GM21619 (cell line): ENCODE measurements around the gene SDHB.

ENCODE experiments used
- ATAC-seq: cut with Tn5 transposase; IDR thresholded peaks from one replicate; pipeline ENCODE4 v1.9.1; 2021; ENCODE audit not compliant: unreplicated experiment

The SDHB gene

GRCh38 chr1:17013491-17014320, 40.1 kb downstream of the SDHB start:
- ATAC-seq: no peak

- ATAC-seq: no peak
Observed at GRCh38 chr1:17012775-17013490, 40.9 kb downstream of the SDHB start.

- ATAC-seq: peak; percentile 85
Observed at GRCh38 chr1:17011439-17012307, 42.2 kb downstream of the SDHB start, which contains the start of gene ATP13A2. Gene ATP13A2, minus strand, starts transcription at chr1:17011928. Its CDS starts 190 bp downstream, at chr1:17011738.

- peak; percentile 6 for ATAC-seq
Observed at GRCh38 chr1:17011092-17011438, 42.8 kb downstream of the SDHB start.

GRCh38 chr1:17009706-17010105, 44.1 kb downstream of the SDHB start:
- no peak for ATAC-seq

GRCh38 chr1:17008208-17008855, 45.5 kb downstream of the SDHB start:
- ATAC-seq: no peak

- ATAC-seq: no peak
Observed at GRCh38 chr1:17007121-17007520, 46.7 kb downstream of the SDHB start.

- ATAC-seq: no peak
Observed at GRCh38 chr1:17005365-17005740, 48.5 kb downstream of the SDHB start.

- ATAC-seq: no peak
Observed at GRCh38 chr1:17004466-17005364, 49.1 kb downstream of the SDHB start.

GRCh38 chr1:17002524-17002902, 51.3 kb downstream of the SDHB start:
- ATAC-seq: no peak

GRCh38 chr1:17001760-17002523, 51.9 kb downstream of the SDHB start:
- ATAC-seq: no peak

GRCh38 chr1:16999863-17000262, 54.0 kb downstream of the SDHB start:
- no peak for ATAC-seq

- ATAC-seq: no peak
Observed at GRCh38 chr1:16998589-16998988, 55.2 kb downstream of the SDHB start.

GRCh38 chr1:16996845-16997244, 57.0 kb downstream of the SDHB start:
- no peak for ATAC-seq

- no peak for ATAC-seq
Observed at GRCh38 chr1:16993521-16994038, 60.3 kb downstream of the SDHB start.

- ATAC-seq: no peak
Observed at GRCh38 chr1:16992675-16993074, 61.2 kb downstream of the SDHB start.

- no peak for ATAC-seq
Observed at GRCh38 chr1:16992102-16992501, 61.7 kb downstream of the SDHB start.

- no peak for ATAC-seq
Observed at GRCh38 chr1:16991571-16991970, 62.3 kb downstream of the SDHB start.
